Tongue (tissue), 2 donors: ENCODE results near the gene DPYSL5. TPM values are rescaled to one million over a fixed set of nuclear protein-coding genes. Genes with fewer than 3 reads are reported as not detected.
A peak's percentile ranks its signal among the peaks of the same experiment; 100 is the strongest.
"Not testable (repeated sequence)": the region's sequence is repeated elsewhere in the genome, so short reads cannot be mapped to it uniquely, and the experiment has no call there.

Experiments
- DNase-seq: peaks from one replicate; pipeline ENCODE4 v3.0.0-alpha.2; 2015
- total RNA-seq: library from RNA; depleted of rRNA; stranded (reverse); fragments of >200 nt; gene quantifications from one replicate; pipeline ENCODE4 v1.2.3, GENCODE V29; 2014

DPYSL5 gene
- total RNA-seq, 1 donor from 2014 or later: 3.3 TPM

DNA sequence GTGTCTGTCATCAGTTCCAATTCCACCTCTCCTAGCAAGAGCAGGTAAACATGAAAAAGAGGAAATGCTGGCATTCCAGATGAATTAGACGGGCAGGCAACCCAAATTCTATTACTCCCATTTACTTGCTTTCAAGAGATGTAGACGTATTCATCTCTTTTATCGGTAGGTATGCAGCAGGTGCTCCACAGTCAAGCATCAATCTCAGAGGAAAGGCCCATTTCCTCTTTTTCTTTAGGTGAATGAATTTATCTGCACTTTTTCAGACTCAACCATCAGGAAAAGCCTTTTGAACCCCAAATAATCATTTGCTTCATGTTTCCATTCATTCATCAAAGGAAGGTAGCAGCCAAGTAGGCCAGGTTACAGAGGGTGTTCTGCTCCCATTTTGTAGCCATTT lies 27.9 kb downstream of the DPYSL5 start:
- no peak for DNase-seq

DNA sequence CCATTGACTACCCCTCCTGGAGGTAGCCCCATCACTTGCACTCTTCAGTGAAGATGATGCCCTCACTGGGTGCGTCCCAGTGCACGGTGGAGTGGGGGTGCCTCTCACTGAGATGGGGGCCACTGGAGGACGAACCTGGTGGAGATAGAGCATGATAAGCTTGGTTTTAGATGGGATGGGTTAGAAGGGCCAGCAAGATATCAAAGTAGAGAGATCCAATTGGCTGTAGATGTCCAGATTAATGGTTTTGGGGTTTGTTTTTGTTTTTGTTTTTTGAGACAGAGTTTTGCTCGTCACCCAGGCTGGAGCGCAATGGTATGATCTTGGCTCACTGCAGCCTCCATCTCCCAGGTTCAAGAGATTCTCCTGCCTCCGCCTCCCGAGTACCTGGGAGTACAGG lies 28.3 kb downstream of the DPYSL5 start:
- no peak for DNase-seq

DNA sequence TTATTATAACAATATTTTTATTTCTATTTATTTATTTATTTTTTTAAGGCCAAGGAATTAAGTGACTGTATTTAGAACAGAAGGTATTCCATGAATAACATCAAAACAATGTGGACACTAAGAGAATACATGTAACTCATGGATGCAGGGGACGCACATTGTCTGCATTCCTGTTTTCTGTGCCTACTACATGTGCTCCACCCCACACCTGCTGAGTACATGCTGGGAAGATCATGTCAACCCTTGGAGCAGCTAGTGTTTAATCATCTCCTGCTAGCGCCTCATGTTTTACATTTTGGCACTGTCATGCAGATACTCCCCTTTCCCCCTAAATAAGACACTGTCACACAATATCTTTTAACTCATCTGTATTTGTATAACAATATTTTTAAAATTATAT lies 29.3 kb downstream of the DPYSL5 start:
- DNase-seq: no peak

DNA sequence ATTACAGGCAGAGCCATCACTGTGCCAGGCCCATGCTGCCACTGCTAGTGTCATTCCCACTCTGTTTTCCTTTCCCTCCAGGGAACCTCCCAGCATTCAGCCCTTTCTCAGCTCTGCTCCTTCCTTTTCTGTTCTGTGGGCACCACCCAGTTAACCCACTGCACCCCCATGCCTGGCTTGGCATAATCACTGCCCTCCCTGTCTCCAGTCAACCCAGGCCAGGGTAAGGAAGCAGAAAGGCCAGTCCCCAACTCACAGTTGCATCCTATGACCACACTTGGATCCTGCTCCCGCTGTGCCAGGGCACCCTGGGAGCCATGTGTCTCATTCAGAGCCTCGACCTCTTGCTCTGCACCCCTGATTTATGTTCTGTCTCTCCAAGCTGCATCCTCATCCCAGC lies 32.2 kb downstream of the DPYSL5 start:
- no peak for DNase-seq

DNA sequence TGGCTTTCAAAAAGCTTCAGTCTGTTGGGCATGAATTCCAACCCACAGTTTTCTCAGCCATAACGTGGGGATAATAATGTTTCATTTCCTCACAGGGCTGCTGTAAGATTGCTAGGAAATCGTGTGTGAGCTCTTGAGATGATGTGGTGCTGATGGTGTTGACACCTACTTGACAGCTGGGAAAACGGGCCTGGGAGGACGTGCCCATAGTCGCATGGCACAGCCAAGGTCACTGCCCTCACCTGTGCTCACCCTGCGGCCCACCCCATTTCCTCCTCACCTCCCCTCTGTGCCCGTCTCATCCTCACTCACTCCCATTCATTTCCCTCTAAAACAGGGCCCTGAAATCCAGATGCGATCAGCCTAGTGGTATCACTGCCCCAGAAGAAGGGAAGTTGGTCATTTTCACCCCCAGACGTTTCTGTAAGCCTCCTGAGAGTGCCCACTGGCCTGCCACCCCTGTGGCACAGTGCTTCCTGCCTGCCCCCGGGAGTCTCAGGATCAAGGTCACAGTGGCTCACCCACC lies 33.0 kb downstream of the DPYSL5 start:
- DNase-seq: no peak

DNA sequence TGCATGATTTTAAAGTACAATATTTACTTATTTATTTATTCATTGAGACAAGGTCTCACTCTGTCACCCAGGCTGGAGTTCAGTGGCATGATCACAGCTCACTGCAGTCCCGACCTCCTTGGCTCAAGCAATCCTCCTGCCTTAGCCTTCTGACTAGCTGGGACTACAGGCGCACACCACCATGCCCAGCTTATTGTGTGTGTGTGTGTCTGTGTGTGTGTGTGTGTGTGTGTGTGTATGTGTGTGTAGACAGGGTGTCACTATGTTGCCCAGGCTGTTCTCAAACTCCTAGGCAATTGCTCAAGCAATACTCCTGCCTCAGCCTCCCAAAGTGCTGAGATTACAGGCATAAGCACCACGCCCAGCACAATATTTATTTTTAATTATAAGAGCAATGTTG lies 34.3 kb downstream of the DPYSL5 start:
- not testable (repeated sequence) for DNase-seq

DNA sequence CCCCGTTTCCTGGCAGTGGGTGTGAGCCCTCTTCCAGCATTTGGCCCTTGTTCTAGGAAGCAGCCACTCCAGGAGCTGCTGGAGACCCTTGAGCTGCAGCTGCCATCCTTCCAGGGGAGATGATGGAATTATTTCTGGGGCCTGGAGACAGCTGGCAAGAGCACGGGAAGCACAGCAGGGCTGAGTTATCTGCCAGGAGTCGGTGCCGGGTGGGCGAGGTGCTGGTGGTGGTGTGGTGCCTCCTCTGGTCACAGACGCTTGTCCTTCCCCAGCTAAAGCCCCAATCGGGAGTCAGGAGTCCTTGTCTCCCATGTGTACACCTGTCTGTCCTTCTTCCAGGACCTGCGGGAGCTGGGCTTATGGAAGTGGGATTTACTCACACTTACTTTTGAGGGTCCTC lies 36.0 kb downstream of the DPYSL5 start:
- DNase-seq: peak; percentile 84

DNA sequence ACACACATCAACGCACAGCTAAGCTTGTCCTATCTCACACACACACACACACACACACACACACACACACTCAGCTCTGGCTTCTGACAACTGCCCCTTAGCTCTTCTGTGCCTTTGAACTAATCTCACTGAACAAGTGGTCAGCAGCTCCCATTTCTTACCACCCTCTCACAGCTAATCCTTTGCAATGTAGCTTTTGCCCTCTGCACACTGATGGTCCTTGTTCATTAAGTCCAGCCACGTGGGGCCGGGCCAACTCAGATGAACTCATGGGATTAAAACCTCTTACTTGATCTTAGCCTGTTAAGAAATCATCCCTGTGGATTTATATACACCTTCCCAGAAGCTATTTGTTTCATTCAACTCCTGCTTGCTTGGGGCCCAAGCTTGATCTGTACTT lies 36.6 kb downstream of the DPYSL5 start:
- peak; percentile 83 for DNase-seq

DNA sequence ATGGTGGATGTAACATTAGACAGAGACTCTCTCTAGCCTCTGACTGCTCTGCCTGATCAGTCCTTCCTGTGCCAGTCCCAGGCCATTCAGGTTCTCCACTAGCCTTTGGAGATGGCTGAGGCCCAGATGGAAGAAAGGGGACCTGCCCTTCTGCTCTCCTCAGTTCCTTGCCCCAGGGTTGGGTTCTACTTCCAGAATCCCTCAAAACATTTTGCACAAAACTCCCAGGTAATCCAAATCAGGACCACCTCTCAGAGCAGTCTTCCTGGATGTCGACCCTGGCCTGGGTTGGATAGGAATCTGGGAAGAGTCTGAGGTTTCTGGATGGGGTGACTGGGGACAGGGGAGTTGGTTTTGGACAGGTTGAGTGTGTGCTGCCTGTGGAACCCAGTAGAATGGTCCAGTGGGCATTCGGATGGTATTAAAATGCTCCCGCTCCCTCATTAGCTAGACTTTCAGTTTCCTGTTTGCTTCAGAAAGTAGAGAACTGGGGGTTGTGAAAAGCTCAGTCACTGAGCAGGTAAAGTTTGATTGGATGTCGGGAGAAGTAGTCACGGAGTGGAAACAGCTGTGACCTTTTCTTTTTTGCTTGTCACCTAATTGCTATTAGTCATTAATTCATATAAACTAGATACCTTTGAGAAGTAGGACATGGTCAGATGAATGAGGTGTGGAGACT lies 37.9 kb downstream of the DPYSL5 start:
- no peak for DNase-seq

DNA sequence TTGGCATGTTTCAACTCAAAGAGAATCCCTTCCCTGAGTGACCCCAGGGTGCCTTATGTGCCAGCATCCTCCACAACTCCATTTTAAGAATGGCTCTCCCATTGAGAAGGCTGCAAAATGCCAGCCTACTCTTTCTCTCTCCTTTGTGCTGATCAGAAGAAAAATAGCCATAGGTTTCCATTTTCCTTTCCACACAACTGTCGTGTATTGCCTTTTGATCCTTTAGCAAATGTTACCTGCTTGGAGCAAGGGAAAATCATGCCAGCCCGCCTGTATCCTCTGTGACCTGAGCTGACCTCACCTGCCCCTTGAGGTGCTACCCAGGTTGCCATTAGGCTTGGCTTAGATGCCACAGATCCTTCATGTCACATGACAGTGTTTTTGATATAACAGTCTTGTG lies 38.8 kb downstream of the DPYSL5 start:
- DNase-seq: no peak

DNA sequence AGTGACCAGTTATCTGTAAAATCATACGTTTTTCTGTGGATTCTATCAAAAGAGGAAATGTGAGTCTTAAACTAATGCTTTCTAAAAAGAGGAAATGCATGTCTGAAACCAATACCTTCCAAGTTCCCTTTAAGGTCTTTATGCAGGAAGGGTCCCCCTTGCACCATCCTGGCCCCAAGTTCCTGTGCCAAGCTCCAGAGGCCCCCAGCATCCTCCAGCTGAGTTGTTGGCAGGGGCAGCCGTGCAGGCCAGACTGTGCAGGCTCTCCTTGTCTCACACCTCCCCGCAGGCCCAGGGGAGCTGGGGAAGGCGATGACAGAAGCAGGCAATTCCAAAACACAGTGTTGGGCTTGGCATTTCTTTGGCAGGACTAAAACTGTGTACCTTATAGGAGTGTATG lies 39.2 kb downstream of the DPYSL5 start:
- DNase-seq: no peak

DNA sequence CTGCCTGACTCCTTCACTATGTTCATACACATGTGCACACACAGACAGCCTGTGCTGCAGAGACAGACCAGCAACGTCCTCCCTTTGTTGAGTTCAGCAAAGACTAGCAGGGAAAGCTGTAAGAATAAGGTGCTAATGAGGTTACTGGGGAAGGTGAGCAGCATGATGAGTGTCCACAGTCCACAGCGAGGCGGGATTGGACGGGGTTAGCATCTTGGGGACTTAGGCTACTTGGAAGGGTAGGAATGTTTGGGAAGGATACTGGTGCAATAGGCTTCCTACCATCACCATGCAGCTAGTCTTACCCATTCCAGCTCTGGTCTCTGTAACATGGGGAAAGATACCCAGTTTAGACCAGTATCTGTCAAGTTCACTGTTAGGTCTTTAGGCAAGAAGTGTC lies 41.9 kb downstream of the DPYSL5 start:
- DNase-seq: no peak

DNA sequence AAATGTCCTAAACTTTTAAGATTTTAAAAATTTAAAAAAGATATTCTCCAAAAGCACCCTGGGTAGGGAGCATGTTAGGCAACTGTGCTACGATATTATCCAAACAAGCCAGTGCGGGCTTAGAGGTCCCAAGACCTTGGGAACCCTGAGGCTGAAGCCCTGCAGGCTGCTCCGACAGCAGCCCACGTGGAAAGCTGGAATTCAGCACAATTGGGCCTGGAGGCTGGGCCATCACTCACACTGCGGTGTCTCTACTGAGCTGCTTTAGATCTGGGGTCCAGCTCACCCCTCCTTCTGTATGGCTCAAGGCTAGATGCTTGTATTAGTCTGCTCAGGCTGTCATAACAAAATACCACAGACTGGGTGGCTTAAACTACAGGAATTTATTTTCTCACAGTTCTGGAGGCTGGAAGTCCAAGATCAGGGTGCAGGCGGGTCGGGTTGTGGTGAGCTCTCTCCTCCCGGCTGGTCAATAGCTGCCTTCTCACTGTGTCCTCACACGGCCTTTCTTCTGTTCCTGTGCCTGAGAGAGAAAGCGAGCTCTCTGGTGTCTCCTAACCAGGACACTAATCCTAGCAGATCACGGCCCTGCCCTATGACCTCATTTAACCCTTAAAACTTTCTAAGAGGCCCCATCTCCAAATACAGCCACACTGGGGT lies 42.5 kb downstream of the DPYSL5 start:
- DNase-seq: no peak

DNA sequence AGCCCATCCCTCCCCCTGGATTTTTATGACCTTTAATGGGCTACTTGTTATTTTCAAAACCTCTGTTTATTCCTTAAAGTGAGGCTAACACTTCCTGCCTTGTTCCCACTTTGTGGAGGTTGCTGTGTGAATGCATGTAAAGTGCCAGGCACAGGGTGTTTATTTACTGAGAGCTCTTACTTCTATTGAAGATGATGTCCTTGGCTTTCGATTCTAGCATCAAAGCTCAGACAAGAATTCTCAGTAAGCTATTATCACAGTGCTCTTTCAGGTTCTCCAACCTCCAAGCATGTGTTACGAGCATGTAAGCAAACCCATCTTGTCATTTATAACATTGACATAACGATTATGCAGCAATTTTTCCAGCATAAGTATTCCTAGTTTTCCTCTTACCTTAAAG lies 44.2 kb downstream of the DPYSL5 start:
- DNase-seq: no peak

DNA sequence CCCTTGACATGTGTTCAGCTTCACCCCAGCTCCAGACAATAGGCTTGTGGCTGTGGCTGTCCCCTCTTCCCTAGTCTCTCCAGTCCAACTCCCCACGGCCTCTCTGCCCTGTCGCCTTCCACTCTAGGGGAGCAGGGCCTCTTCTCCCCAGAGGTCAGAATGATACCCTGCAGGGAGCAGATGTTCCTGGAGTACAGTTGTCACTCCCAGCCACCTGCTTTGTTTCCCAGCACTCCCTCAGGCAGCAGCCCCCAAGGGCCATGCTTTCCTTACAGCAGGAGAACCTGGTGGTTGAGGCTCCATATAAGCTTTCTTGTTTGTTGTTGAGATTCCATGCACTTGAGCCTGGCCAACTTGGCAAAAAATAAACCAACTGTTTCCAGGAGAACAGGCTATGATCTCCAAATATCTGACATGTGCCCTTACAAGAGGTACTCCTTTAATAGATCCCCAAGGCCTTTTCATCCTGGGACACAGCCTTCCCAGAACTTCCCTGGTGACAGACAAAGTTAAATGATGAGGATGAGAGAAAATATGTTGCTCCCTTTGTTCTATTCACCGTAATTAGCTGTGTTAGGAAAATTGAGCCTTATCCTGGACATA lies 45.1 kb downstream of the DPYSL5 start:
- DNase-seq: peak; percentile 41

DNA sequence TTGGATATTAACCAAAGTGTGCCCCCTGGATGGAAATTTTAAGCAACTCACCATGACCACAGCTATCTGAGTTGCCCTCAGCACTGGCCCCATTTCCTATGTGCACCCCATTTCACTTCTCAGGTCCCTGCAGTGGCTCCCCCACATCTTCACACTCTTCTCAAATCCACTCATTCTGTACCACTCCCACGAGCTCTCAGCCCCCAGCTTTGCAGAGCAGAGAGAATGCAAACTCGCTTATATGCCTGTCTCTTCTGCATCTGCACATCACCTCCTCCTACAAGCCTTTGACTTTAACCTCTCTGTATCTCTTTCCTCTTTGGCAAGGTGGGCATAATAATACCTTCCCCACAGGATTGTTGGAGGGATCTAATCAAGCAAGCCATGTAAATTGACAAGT lies 46.2 kb downstream of the DPYSL5 start:
- DNase-seq: no peak

DNA sequence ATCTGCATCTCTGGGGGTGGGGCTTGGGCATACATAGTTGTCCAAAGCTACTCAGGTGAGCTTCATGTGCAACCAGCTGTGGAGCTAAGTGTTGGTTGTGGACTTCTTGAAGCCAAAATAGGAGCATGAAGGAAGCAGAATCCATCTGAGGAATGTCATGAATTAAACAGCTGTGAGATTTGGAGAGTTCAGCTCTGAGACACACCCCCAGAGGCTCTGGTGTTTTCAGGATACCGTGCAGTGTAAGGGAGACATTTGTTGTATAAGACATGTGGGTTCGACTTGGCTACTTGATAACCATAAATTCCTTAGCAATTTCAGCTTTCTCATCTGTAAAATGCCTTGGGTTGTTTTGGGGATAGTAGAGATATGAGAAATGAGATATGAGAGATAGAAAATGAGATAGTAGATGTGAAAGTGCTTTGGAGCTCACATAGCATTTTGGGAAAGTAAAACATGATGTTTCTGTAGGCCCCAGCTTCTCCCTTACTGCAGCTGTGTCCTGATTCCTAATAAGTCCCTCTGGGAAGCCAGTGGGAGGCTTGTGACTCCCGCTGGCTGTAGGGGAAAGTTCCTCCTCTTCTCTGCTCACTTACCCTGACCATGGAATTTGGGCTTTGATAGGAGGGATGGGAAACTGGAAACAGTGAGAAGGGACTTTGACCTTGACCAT lies 50.0 kb downstream of the DPYSL5 start:
- DNase-seq: peak; percentile 26

DNA sequence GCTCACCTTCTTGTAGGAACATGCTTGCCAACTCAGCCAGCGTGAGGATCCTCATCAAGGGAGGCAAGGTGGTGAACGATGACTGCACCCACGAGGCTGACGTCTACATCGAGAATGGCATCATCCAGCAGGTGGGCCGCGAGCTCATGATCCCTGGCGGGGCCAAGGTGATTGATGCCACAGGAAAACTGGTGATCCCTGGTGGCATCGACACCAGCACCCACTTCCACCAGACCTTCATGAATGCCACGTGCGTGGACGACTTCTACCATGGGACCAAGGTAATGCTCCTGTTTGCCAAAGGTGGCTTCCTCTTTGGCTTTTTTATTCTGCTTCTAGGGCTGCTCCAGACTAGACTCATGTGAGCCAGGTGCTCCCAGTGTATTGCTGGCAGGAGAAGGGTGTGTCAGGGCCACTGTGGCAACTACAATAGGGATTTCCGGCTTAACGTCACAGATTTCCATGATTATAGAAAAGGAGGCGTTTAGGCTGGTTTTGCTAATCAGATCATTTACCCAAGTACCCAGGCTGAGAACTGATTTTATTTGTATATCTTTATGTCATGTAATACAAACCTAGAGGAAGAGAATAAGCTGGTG lies 50.6 kb downstream of the DPYSL5 start:
- DNase-seq: no peak

DNA sequence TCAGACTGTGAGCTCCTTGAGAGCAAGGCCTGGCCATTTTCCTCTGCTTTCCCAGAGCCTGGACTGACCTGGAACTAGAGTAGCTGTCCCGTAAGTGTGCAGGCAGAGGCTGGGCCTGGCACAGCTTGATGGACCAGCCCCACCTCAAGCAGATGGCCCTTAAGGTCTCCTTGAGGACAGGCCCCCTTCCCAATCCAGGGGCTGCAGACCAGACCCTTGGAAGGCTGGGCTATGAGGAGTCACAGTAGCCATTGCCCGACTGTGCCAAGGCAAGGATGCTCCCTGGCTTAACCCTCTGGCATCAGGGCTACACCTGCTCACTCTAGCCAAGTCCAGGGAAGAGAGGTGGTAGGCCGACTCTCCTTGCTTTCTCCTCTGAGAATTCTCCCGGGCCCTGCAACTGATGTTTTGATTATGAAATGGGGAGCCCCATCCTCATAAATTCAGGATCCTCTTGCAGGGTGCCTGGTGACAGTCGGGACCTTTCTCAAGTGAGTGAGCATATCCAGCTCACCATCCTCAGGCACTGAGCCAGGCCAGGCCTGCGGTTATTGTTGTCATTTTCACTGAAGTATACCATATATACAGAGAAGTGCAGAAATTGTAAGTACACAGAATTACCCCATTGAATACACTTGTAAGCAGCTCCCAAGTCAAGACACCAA lies 51.7 kb downstream of the DPYSL5 start:
- DNase-seq: no peak

DNA sequence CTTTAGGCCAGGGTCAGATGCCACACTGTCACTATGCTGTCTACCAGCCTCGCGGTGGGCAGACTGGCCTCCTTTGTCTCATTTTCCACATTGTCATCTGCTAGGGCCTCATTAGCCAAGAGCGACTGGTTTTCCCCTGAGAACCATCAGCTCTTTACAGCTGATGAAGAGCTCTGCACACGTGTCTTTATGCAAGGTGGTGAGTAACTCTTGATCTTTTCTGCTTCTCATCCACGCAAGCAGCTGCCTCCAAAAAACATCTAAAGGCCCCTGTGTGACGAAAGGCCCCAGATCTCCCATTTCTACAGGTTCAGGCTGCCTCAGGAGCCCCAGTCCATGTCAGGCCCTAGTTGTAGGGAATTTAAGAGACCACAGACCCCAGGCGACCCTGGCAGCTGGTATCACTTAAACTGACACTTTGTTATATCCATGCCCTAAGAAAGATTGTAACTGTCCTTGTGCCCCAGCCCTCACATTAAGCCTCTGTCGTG lies 52.9 kb downstream of the DPYSL5 start:
- DNase-seq: no peak

DNA sequence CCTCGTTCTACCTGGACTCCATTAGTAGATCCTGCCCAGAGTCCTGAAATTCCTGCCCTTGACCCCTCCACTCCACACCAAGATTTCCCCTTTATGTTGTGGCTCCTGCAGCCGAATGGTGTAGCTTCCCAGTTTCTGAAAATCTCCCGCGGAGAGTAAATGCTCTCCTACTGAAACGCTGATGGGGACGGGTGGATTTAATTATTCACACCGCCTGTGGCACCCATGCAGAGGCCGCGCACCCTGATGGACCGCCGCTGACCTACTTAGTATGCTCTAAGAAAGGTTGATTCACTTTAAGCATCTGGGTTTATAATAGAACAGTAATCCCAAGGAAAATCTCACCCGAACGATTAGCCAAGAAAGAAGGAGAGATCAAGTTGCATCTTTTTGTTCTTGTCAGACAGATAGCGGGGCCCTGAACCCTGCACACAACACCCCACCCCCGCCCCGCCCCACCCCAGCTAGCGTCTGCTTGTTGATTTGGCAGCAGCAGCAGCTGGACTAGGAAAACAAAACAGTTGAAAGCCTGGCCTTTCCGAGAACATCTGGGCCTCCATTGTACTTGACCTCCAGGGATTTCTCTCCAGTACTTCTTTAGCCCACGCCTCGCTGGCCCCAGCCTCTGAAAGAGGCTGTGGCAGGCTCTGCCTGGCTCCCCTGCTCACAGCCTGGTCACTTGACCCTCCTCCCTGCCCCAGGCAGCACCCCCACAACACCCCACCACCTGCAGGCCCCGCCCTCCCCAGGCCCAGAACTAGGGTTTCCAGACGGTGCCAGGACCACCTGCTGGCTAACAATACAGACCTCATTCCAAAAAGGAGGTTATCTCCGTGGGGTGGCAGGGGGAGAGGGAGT lies 53.6 kb downstream of the DPYSL5 start:
- DNase-seq: peak; percentile 44
